OCI-LY3 (cell line): ENCODE results near the gene ARHGEF39.
A peak's percentile ranks its signal among the peaks of the same experiment; 100 is the strongest.

ENCODE experiments used
- H2AFZ ChIP-seq: fragments of 200-600, 300-600 bp; shearing (Covaris generic); 2 replicates; pipeline ENCODE4 v1.6.0; 2014; ENCODE audit warnings: antibody characterized with exemption, low read depth, low read length
- H3K27ac ChIP-seq: fragments of 200-600, 300-600 bp; sonication (generic); 2 replicates; pipeline ENCODE4 v1.5.1; 2014; ENCODE audit warnings: mild to moderate bottlenecking, low read length, moderate library complexity, mixed read lengths
- H3K27me3 ChIP-seq: fragments of 200-600, 300-600 bp; sonication (generic); 2 replicates; pipeline ENCODE4 v1.6.1; 2014; ENCODE audit warnings: low read depth, low read length, mixed read lengths
- H3K36me3 ChIP-seq: fragments of 200-600, 300-600 bp; sonication (generic); replicated peaks from 2 replicates; pipeline ENCODE3; 2014; ENCODE audit warnings: low read depth, low read length, mixed read lengths
- H3K4me1 ChIP-seq: fragments of 300-600, 200-600 bp; sonication (generic); 2 replicates; pipeline ENCODE4 v1.6.1; 2014; ENCODE audit warnings: low read length, mixed read lengths
- H3K4me2 ChIP-seq: fragments of 200-600, 300-600 bp; sonication (generic); 2 replicates; pipeline ENCODE4 v1.6.1; 2014; ENCODE audit warnings: low read length, mixed read lengths
- H3K4me3 ChIP-seq: fragments of 300-600, 200-600 bp; sonication (generic); 2 replicates; pipeline ENCODE4 v1.5.1; 2014; ENCODE audit warnings: antibody characterized with exemption, mild to moderate bottlenecking, low read length, moderate library complexity
- H3K79me2 ChIP-seq: fragments of 300-600, 200-600 bp; shearing (Covaris generic); 2 replicates; pipeline ENCODE4 v1.6.1; 2014; ENCODE audit warnings: mild to moderate bottlenecking, low read length, mixed read lengths
- H3K9ac ChIP-seq: fragments of 300-600, 200-600 bp; shearing (Covaris generic); 2 replicates; pipeline ENCODE4 v1.6.0; 2014; ENCODE audit warnings: mild to moderate bottlenecking, low read length, moderate library complexity
- H3K9me3 ChIP-seq: fragments of 200-600, 300-600 bp; shearing (Covaris generic); 2 replicates; pipeline ENCODE4 v1.6.1; 2014; ENCODE audit warnings: low read length, mixed read lengths; ENCODE audit not compliant: insufficient read depth
- H4K20me1 ChIP-seq: fragments of 200-600, 300-600 bp; sonication (generic); 2 replicates; pipeline ENCODE4 v1.6.1; 2016; ENCODE audit warnings: low read length, mixed read lengths; ENCODE audit not compliant: insufficient read depth
- CTCF ChIP-seq: fragments of 200-600, 300-600 bp; sonication (generic); IDR thresholded peaks from 2 replicates; pipeline ENCODE4 v1.5.1; 2014; ENCODE audit warnings: antibody characterized with exemption, low read length, low read depth
- EZH2phosphoT487 ChIP-seq: fragments of 200-600 bp; shearing (Covaris generic); IDR thresholded peaks from 2 replicates; pipeline ENCODE4 v1.6.1; 2018; ENCODE audit warnings: antibody characterized with exemption, mixed run types, low read depth

The ARHGEF39 gene

GRCh38 chr9:35650341-35651158 is 14.4 kb downstream of the ARHGEF39 start, which contains the start of gene SIT1:
Gene SIT1 (minus strand): TSS chr9:35650931. CDS start chr9:35650853, 78 bp downstream.
- Histone ChIP-seq H3K36me3 (no peaks in the 10 kb centered on the region), H2AFZ (peak within 1 kb of the TSS; percentile 73), H3K27me3 (no peaks in the 10 kb centered on the region), H3K9me3 (no peaks in the 10 kb centered on the region), H3K4me2 (peak within 1 kb of the TSS; percentile 99), H3K4me1 (peaks cover 58% of the 10 kb centered on the region), H3K79me2 (peaks cover 10% of the 10 kb centered on the region), H3K4me3 (peak within 1 kb of the TSS; percentile 88), H3K27ac (peak within 1 kb of the TSS; percentile 66), H4K20me1 (no peaks in the 10 kb centered on the region), H3K9ac (peak within 1 kb of the TSS; percentile 89)
- no peak for TF ChIP-seq CTCF
- TF ChIP-seq EZH2phosphoT487, result no peak

- peaks cover 10% of the 10 kb centered on the region for H3K79me2 ChIP-seq
- peak overlapping the region; percentile 99 for H3K4me2 ChIP-seq
- peak overlapping the region; percentile 73 for H2AFZ ChIP-seq
- peak overlapping the region; percentile 88 for H3K4me3 ChIP-seq
- peak overlapping the region; percentile 66 for H3K27ac ChIP-seq
- no peaks in the 10 kb centered on the region for H3K36me3 ChIP-seq
- TF ChIP-seq EZH2phosphoT487, result no peak
- TF ChIP-seq CTCF, result no peak
- no peaks in the 10 kb centered on the region for H4K20me1 ChIP-seq
- peak overlapping the region; percentile 89 for H3K9ac ChIP-seq
- no peaks in the 10 kb centered on the region for H3K27me3 ChIP-seq
- peaks cover 59% of the 10 kb centered on the region for H3K4me1 ChIP-seq
- H3K9me3 ChIP-seq, result no peaks in the 10 kb centered on the region
Measured at GRCh38 chr9:35649431-35650340, 15.3 kb downstream of the ARHGEF39 start.

GRCh38 chr9:35646533-35647265 is 18.3 kb downstream of the ARHGEF39 start:
- H3K4me3 ChIP-seq, result peak overlapping the region; percentile 83
- H3K9ac ChIP-seq, result peak overlapping the region; percentile 72
- H3K79me2 ChIP-seq, result peaks cover 10% of the 10 kb centered on the region
- H3K9me3 ChIP-seq, result no peaks in the 10 kb centered on the region
- no peaks in the 10 kb centered on the region for H4K20me1 ChIP-seq
- H3K27me3 ChIP-seq, result no peaks in the 10 kb centered on the region
- TF ChIP-seq CTCF (peak; percentile 75), EZH2phosphoT487 (no peak)
- peak overlapping the region; percentile 35 for H3K27ac ChIP-seq
- H2AFZ ChIP-seq, result peak overlapping the region; percentile 79
- H3K4me1 ChIP-seq, result peaks cover 50% of the 10 kb centered on the region
- peaks cover 3% of the 10 kb centered on the region for H3K36me3 ChIP-seq
- peak overlapping the region; percentile 96 for H3K4me2 ChIP-seq
